Measurements from ENCODE around the gene CDH8.

The CDH8 gene, protein sequence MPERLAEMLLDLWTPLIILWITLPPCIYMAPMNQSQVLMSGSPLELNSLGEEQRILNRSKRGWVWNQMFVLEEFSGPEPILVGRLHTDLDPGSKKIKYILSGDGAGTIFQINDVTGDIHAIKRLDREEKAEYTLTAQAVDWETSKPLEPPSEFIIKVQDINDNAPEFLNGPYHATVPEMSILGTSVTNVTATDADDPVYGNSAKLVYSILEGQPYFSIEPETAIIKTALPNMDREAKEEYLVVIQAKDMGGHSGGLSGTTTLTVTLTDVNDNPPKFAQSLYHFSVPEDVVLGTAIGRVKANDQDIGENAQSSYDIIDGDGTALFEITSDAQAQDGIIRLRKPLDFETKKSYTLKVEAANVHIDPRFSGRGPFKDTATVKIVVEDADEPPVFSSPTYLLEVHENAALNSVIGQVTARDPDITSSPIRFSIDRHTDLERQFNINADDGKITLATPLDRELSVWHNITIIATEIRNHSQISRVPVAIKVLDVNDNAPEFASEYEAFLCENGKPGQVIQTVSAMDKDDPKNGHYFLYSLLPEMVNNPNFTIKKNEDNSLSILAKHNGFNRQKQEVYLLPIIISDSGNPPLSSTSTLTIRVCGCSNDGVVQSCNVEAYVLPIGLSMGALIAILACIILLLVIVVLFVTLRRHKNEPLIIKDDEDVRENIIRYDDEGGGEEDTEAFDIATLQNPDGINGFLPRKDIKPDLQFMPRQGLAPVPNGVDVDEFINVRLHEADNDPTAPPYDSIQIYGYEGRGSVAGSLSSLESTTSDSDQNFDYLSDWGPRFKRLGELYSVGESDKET

DNA sequence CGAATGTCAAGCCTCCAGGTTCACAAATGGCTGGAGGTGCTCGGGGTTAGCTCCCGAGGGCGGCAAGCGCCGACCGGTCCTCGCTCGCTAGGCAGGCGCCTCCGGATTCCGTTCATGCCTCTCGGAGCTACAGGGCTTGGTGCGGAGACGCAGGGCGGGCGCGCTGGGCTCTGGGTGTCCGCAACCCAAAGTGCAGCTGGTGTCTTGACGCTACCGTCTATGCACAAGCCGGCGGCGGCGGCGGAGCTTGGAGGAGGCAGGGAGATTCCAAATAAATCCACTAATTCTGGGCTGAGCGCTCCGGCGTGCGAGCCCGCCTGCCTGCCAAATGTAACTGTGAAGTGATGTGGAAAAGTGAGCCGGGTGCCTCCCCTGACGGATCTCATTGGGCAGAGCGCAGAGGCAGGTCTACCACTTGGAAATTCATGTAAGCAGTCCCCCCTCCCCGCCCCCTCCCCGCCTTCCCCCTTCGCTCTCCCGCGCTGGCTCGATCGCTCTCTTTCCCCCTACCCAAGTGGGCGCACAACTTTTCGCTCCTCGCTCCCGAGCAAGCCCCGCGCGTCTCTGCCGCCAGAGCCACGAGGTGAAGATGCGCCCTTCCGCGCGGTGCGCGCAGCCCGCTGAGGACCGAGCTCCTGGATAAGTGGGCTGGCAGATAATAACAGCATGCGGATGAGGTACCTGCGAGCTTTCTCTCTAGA, at the start of gene CDH8:
CDH8 (minus strand) TSS at position 338 of the 701 bp plus-strand sequence. CDS start 15,035 bp downstream, outside the sequence.
- peak; percentile 86 for DNase-seq (ENCODE audit: low spot score)

DNA sequence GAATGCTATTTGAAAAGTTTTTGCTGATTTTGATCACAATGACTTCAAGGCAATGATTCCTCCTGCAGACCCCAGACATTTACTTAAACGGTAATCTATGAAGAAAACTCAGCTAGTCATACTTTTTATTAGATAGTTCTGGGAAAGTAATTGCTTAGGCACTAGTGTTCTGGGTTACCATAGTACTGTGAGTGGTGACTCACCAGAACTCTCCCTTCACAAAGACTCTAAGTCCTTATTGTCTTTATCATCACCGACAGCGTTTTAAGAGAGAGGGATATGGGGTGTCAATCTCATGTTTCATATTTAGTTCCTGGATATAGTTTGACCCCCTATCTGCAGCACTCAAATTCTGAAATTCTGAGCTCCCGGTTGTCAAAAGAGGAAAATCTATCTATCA, 43.0 kb upstream of the CDH8 start:
- no peak for DNase-seq (ENCODE audit: low spot score)

DNA sequence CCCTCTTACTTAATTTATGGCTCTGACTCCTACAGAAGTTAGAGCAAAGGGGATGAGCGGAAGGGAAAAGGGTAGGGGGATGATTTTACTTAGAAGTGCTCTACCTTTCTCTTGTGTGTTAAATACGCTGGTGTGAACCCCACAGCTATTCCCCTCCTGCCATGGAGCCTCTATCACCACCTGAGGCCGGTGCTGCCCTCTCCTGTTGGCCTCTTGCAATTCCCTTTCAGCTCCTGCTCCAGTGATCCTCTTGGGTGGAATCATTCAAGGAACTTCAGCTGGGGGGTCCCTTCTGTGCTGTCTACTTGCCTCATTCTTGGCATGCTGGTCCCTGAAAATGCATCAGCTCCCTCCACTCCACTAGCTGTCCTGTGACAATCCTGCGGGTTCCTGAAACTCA, 41.8 kb upstream of the CDH8 start:
- DNase-seq (ENCODE audit: low spot score): peak; percentile 68

DNA sequence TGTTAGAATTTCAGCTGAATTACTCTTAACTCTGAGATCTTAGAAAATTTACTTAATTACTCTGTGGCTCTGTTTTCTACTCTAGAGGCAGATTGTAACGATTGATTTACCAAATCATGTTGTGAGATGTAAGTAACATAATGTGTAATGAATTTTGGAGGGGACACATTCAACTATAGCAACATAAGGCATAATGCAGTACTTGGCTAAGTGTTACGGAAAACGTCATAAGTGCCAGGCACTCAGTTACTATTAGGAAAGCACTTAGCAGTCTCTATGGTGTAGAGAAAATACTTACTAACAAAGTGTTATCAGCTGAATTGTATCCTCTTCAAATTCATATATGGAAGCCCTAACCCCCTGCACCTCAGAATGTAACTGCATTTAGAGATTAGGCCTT, 40.6 kb upstream of the CDH8 start:
- no peak for DNase-seq (ENCODE audit: low spot score)

DNA sequence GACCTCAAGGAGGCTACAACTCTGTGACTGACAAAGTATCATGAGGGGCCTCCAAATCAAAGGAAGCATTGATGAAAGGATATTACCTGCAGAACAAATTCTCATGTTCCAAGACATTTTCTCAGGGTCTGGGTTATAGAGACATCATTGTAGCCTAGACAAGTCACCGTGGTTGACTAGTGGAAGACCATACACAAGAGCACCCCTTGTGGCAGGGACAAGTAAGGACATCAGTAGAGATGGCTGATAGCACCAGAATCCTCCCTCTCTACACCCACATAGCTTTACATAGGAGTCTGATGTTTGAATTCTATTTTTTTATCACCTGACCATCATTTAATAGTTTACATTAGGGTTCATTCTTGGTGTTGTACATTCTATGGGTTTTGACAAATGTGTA, 32.5 kb upstream of the CDH8 start:
- DNase-seq (ENCODE audit: low spot score): no peak

DNA sequence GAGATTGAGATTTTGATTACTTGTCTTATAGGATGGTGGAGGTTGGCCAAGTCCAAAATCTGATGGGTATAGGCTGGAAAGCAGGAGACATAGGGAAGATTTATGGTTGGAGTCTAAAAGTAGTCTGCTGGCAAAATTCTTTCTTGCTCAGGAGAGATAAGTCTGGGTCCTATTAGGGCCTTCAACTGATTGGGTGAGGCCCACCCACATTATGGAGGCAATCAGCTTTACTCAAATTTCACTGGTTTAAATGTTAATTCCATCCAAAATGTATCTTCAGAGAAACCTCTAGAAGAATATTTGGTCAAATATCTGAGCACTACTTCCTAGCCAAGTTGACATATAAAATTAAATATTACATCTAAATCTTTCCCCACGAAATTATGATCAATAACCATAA, 31.7 kb upstream of the CDH8 start:
- DNase-seq (ENCODE audit: low spot score): no peak

DNA sequence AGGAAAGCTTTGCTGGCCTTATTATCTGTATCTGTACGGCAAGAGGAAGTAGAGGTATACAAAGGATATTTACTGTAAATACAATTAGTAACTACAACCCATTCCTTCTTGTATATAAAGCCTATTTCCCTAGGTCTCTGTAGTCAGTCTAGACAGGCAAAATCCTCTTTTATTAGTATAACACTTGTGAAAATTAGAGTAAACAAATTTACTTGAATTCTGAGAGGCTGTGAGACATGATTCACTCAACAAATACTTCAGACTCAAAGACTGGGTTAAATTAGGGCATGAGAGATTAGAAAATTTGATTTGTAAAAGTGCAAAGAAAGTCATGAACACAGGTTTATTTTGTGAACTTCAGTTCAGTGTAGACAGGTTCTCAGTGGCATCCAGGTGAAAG, 30.9 kb upstream of the CDH8 start:
- no peak for DNase-seq (ENCODE audit: low spot score)

DNA sequence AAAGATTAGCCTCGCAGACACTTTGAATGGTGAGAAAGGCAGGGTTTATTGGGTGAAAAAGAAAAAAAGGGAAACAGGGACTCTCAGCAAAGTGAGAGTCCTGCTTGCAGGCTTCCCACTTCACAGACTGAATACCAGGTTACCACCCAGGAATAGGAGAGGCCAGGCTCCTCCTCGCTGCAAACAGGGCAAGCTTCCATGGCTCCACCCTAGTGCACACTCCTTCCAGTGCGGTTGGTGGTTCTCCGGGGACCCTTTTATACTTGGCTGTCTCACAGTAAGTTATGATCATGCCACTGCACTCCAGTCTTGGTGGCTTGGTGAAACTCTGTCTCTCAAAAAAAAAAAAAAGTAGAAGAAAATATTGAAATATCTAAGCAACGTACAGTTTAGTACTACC, 30.5 kb upstream of the CDH8 start:
- DNase-seq (ENCODE audit: low spot score): no peak

DNA sequence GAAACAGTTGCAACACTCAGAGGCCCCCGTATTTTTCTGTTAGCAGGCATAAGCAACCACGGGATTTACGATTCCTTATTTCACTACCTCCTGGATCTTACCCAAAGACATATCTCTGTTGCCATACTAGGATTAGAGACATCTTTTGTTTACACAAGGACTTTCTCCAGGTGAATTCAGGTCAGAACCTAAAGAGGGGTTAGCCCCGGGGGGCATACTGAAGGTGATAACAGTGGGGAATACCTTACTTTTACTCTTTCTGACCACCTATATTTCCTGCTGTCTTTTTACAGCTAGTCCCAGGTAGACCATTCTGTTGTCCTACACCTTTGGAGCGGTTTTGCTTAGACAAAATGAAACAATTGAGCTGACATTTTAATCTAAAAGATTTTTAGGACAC, 27.9 kb upstream of the CDH8 start:
- no peak for DNase-seq (ENCODE audit: low spot score)

DNA sequence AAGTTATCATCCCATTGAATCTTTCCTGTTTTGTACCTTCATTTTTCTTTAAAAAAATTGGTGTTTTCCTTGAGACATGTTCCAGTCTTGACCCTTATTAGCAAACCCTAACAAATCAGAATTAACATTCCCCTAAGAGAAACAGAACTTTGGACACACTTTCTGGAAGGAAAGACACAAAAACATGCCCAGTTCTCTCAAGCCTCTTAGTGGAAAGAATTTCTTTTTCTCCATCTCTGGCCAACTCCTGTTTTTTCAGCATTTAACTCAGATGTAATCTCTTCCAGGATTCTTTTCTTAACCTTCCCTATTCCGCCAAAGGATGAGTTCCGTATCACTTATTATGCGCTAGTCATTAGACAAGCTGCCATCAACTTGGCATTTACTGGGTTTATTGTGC, 23.9 kb upstream of the CDH8 start:
- DNase-seq (ENCODE audit: low spot score): no peak

DNA sequence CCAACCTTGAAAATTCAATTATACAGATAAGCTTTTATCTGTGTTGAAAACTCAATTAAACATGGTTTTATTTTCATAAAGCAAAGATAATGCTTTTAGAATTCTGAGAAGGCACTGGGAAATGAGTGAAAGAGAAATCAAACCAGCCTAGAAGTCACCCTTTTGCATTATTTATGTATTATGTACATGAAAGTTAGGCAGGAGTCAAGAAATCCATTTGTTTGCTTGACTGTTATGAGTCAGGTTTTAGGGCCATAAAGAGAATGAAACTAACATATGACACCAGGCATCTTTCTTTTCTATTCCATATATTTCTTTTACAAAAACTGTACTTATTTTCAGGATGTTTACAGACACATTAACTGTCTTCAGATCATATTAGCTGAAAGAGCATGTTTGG, 23.3 kb upstream of the CDH8 start:
- DNase-seq (ENCODE audit: low spot score): no peak

DNA sequence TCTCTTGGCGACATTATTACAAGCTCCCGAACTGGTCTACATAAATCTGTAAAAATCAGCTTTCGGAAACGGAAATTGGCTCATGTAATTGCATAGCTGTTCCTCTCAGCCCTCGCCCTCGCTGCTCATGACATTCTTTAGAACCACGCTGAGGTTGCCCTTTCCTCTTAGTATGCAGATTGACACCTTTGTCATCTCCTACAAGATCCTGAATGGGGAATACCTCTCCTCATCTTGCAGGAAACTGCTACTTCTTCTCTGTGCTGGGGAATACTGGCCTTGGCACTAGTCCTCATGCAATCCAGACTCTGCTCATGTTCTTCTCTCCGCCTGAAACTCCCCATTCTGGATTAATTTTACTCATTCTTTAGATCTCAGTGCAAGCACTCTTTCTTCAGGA, 22.2 kb upstream of the CDH8 start:
- no peak for DNase-seq (ENCODE audit: low spot score)

DNA sequence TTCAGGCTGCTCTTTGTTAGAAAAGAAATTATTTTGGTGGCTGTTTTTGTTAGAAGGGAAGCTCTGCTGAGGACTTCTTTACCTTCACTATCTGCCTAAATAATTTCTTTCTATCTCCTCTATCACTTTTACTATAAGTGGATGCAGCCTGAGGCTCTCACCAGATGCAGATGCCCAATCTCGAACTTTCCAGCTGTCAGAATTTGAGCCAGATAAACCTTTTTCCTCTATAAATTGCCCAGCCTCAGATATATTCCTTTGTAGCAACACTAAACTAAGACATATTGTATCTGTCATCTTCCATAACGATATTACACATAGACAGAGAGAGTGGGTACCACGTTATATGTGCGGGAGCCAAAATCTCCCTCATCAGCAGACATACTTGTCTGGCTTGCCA, 15.7 kb upstream of the CDH8 start:
- no peak for DNase-seq (ENCODE audit: low spot score)

DNA sequence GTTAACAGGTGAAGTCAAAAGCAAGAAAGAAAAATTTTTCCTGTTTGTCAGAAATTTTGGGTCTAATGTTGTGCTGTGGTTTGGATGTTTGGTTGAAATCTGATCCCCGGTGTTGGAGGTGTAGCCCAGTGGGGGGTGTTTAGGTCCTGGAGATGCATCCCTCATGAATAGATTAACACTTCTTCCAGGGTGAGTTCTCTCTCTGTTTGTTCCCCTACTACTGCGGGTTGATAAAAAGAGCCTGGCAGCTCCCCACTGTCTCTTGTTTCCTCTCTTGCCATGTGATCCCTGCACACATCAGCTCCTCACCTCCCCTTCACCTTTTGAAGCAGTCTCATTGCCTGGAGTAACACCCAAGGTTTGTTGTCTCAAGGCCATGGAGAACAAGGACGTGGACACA, 14.6 kb upstream of the CDH8 start:
- DNase-seq (ENCODE audit: low spot score): no peak

DNA sequence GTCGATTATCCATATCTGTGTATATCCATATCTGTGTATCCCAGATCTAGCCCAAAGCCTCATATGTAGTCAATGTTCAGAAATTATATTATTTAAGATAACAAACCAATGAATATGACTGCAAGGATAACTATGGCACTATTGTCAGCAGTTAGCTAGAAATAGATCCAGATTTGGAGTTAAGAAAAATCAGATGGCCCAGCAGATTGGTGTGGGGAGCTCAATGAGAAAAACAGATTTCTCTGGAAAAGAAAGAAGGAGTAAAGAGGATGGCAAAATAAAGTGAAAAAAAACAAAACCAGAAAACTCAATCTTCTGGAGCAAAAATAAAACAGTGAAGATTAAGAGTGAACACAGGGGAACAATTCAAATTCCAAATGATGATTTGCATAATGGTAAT, 10.6 kb upstream of the CDH8 start:
- no peak for DNase-seq (ENCODE audit: low spot score)

DNA sequence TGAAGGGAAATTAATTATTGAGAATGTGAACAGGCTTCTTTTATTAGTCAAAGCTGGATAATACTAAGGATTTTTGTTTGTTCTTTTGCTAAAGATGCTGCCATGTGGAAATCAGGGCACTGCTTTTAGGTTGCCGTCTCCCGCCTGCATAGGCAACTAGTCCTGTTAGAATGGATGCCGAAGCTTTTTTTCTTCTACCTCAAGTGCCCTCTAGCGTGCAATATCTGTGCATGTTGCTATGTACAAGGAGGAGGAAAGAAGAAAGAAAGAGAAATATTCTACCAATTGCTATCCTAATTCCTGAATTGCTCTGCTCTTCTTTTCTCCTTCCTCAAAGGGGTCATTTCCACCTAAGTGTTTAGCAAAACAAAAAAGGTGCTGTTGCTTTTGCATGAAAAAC, 5.2 kb upstream of the CDH8 start:
- DNase-seq (ENCODE audit: low spot score): peak; percentile 48

DNA sequence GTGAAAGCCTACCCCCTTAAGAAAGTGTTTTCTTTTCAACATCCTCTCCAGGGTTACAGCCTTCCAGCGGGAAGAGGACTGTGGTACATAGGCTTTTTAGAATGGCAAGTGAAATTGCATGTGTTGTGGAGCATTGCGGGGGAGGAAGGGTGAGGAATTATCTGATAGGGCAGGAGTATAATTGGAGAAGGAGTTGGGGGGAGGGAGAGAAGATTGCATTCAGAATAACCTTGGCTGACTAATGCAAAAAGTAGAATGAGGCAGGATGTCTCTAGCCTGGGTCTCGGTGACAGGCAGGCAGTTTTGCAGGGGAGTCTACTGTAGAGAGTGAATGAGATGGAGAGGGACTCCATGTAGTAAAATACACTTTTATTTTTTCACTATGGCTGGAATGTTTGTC, 2.4 kb upstream of the CDH8 start:
- DNase-seq (ENCODE audit: low spot score): no peak

DNA sequence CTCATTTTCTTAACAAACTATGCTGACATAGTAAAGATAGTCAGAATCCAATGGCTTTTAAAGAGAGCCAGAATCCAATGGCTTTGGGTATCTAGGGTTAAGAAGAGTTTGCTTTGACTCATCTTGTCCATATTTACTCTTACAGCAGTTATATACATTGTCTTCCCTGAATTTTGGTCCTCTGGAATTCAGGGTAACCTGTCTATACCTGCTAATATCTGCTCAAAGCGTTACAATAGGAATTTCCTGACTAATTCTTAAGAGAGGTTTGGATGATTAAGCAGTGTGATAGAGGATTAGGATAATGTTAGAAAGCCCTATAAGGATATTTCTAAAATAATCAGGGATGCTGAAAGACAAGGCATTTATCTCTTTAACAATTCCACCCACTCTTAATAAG, 2.0 kb upstream of the CDH8 start:
- DNase-seq (ENCODE audit: low spot score): no peak

DNA sequence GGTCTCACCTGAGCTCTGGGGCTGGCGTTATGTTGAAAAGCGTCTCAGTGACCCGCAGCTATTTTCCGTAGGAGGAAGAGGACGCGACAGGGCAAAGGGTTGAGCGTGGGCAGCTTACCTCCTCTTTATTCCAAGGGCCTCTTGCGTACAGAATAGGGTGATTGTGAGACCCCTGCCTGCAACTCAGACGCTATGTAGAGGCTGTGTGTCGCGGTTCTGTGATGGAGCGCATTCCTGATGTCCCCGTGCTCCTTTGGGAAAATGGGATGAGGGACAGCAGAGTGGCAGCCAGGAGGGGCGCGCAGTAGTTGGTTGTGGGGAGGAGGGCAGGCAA, 531 bp upstream of the CDH8 start:
- peak; percentile 58 for DNase-seq (ENCODE audit: low spot score)

DNA sequence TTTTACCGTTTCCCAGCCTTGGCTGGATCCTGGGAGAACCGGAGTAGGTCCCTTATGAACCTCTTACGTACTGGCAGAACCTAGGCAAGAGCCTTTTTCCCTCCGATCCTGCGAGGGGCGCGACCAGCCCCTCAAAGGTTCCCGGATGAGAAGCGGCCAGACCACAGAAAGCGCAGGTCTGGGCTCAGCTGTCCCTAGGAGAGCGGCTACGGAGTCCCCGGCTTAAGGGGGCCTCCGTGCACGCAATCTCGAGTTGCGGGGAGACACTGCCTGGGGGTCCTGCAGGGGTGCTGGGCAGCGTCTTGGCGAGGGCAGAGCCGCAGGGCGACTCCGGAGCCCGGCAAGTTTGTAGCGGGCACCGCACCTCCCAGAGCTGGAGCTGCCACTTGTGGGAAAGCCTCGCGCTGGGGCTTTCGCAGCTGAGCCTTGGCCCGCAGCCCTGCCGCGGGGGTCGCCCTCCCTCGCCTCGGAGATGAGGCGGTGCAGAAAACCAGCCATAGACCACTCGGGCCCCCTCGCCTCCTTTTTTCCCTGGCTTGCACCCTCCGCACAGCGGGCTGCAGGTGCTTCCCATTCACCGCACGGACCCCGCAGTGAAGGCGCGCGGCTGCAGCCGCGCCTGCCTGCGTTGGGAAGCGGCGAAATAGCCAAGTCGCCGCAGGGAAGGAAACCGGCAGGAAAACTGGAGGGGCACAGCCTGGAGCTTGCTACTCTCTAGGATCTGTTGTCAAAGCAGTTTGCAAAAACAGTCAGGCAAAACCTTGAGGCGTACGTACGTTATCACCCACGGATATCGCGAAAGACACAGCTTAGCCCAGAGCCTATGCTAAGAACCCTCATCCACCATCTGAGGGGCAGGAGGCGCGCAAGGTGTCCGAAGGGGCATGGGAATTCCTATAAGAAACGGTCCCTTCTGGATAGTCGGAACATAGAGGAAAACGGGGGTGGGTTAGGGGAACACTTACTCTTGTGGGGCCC, 834 bp downstream of the CDH8 start:
- peak; percentile 85 for DNase-seq (ENCODE audit: low spot score)

DNA sequence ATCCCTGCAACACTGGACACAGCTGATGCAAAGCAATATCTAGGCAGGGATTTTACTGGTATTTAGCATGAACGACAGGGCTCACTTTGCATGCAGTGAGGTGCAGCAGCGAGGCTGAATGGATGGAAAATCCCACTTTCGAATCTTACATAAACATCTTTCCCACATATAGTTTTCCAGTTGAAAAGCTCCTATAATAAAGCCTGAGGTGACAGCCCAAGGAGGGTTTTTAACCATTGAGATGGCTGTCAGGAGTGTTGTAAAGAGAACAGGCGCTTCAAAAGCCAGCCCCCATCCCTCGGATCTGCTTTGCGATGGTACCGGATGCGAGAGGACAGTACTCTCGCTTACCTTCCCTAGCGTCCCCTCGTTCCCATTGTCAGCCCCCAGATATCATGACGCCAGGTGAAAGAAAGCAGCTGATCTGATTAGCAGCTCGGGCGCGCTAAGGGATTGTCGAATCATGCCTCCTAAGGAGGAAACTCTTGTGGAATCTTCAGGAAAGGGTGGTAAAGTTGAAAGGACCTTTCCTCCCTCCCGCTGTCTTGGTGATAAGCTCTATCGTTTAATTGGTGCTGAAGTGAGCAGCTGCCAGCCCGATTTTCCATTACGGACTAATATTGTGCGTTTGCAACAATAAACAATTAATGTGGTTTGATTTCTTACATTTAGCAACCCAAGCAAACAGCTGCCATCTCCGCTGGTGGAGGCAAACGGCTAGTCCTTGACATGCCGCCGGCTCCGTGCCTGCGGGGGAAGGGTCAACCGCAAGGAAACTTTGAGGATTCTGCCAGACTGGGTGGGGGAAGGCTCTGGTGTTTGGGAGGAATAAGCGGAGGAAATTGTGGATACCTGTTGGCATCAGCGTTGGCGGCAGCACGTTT, 1.8 kb downstream of the CDH8 start:
- DNase-seq (ENCODE audit: low spot score): peak; percentile 53
